ENCODE measurements around the gene HIVEP3. TPM values are rescaled to one million over a fixed set of nuclear protein-coding genes. Genes with fewer than 3 reads are reported as not detected.

HIVEP3 gene
- total RNA-seq, 1 experiment from 2014 or later, result 1.4 TPM

DNA sequence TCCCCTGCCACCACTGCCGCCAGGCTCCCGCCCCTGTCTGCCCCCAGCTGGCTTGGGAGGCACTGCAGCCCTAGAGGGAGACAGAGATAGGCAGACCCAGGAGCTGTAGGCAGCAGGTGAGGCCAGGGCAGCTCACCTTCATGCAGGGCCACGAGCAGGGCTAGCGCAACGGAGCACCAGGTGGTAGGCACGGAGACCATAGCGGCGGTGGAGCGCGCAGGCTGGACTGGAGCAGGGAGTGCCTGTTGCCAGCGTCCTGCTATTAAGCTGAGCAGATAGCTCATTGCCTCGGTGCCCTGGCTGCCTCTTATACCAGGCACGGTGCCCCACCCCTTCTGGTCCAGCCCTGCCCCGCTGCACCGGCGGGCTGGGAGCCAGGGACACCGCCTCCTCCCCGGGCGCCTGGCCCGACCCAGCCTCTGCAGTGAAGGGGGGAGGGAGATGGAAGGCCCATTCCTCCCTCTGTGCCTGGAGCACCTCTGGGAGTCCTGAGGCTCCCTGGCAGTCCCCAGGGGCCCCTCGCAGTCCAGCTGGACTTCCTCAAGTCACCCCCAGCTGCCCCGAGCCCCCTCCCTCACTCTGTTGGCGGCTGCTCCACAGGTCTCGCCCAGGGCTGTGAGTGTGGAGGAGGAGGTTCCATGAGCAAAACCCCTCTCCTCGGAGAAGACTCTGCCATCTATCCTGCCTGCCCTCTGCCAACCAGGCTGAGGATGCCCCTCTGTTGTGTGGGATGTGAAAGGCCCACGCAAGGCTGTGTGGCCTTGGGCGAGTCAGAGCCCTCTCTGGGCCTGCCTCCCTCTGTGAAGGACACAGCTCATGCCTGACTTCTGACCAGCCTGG, 434.1 kb downstream of the HIVEP3 start, which contains the start of gene EDN2:
EDN2 (minus strand) TSS at position 282 of the 840 bp plus-strand sequence; CDS start at position 200, 82 bp downstream.
- Histone ChIP-seq H3K9ac (ENCODE audit: extremely low read depth, insufficient read length, low read length) (no peak within 1 kb of the TSS), H2BK5ac (ENCODE audit: insufficient read length, low read length) (no peak within 1 kb of the TSS), H4K20me1 (ENCODE audit: control insufficient read depth, insufficient read depth, insufficient read length) (no peaks in the 10 kb centered on the region), H2BK120ac (ENCODE audit: low read depth, low read length, poor library complexity, severe bottlenecking) (no peak within 1 kb of the TSS), H4K91ac (ENCODE audit: insufficient read length, low read depth, low read length) (no peak within 1 kb of the TSS), H3K4ac (ENCODE audit: low read depth, low read length) (no peak within 1 kb of the TSS), H2AK5ac (ENCODE audit: insufficient read length, low read length) (no peak within 1 kb of the TSS), H3K9me3 (ENCODE audit: control insufficient read depth, low read depth, low read length) (no peaks in the 10 kb centered on the region), H3K27me3 (ENCODE audit: insufficient read depth, low read length) (no peaks in the 10 kb centered on the region), H3K23me2 (ENCODE audit: insufficient read length, low read depth, low read length, poor library complexity, severe bottlenecking) (no peaks in the 10 kb centered on the region), H3K4me2 (ENCODE audit: insufficient read depth, insufficient read length, low read length) (no peak within 1 kb of the TSS), H3K23ac (ENCODE audit: insufficient read length, low read depth, low read length) (no peak within 1 kb of the TSS), H3T11ph (ENCODE audit: low read length) (no peak within 1 kb of the TSS), H2AFZ (ENCODE audit: low read length) (no peak within 1 kb of the TSS), H2BK20ac (ENCODE audit: low read depth, low read length, poor library complexity, severe bottlenecking) (no peak within 1 kb of the TSS), H4K5ac (ENCODE audit: insufficient read length, low read depth, low read length) (no peak within 1 kb of the TSS), H3K14ac (ENCODE audit: insufficient read depth, low read length) (0 out of 2 replicates have a peak within 1 kb of the TSS, but pooled peaks have one; percentile 8), H2BK12ac (ENCODE audit: insufficient read length, low read depth, low read length) (no peak within 1 kb of the TSS), H3K79me1 (ENCODE audit: insufficient read depth, low read depth, low read length, poor library complexity, severe bottlenecking) (no peaks in the 10 kb centered on the region), H3K4me1 (ENCODE audit: insufficient read depth, low read length) (no peaks in the 10 kb centered on the region; the same call in 1 of the 2 replicates), H3K18ac (ENCODE audit: insufficient read length, low read depth, low read length) (no peak within 1 kb of the TSS), H3K27ac (ENCODE audit: insufficient read length, low read depth, low read length) (no peak within 1 kb of the TSS), H3K56ac (ENCODE audit: insufficient read length, low read depth, low read length) (no peak within 1 kb of the TSS), H2BK15ac (ENCODE audit: low read depth, low read length) (no peak within 1 kb of the TSS), H3K79me2 (ENCODE audit: insufficient read depth, low read length) (no peaks in the 10 kb centered on the region), H4K8ac (replicated peaks; ENCODE audit: insufficient read length, low read depth, low read length) (no peak within 1 kb of the TSS)
- Mint-ChIP-seq H3K27ac (no peak within 1 kb of the TSS; a peak in 1 of 7 replicates), H3K4me1 (peaks cover 42 to 57% of the 10 kb centered on the region in 2 experiments), H3K36me3 (ENCODE audit: insufficient read depth in 1 of 3, low read depth in 3 of 3) (peaks cover 0 to 2% (median 0%) of the 10 kb centered on the region in 3 experiments; a peak in 1 of 7 replicates), H3K27me3 (ENCODE audit: low read depth) (peaks cover 7% of the 10 kb centered on the region), H3K9me3 (peaks cover 0 to under 1% of the 10 kb centered on the region in 2 experiments; a peak in 3 of 5 replicates), H3K4me3 (no peak within 1 kb of the TSS; a peak in 2 of 5 replicates)
- DNase-seq, result peak; percentile 79
- no CpG with 5 or more reads among the region's 27 CpGs for WGBS (ENCODE audit: extremely low coverage, insufficient read length, low lambda C conversion rate)
- TF ChIP-seq, protein P1, sequence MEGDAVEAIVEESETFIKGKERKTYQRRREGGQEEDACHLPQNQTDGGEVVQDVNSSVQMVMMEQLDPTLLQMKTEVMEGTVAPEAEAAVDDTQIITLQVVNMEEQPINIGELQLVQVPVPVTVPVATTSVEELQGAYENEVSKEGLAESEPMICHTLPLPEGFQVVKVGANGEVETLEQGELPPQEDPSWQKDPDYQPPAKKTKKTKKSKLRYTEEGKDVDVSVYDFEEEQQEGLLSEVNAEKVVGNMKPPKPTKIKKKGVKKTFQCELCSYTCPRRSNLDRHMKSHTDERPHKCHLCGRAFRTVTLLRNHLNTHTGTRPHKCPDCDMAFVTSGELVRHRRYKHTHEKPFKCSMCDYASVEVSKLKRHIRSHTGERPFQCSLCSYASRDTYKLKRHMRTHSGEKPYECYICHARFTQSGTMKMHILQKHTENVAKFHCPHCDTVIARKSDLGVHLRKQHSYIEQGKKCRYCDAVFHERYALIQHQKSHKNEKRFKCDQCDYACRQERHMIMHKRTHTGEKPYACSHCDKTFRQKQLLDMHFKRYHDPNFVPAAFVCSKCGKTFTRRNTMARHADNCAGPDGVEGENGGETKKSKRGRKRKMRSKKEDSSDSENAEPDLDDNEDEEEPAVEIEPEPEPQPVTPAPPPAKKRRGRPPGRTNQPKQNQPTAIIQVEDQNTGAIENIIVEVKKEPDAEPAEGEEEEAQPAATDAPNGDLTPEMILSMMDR (conservative IDR thresholded peaks at IDR 0.05), result peak; percentile 57

Data from H9 (cell line).